D721Med (cell line): ENCODE measurements around the gene KHDC1L.

Source experiments
- DNase-seq: peaks from one replicate; pipeline ENCODE4 v3.0.0; 2011; ENCODE audit warnings: low spot score; ENCODE audit not compliant: insufficient read length
- FAIRE-seq: peaks from 2 replicates; lab custom pipeline; 2011; peaks lifted over from hg19 to GRCh38; lab: Jason Lieb, UNC
- TF ChIP-seq, protein P1 (sequence below): IDR thresholded peaks from 2 replicates; pipeline ENCODE4 v1.5.1; 2012; ENCODE audit warnings: mild to moderate bottlenecking, control low read depth; ENCODE audit not compliant: insufficient read depth; ENCODE audit errors: missing control alignments

Gene KHDC1L

DNA sequence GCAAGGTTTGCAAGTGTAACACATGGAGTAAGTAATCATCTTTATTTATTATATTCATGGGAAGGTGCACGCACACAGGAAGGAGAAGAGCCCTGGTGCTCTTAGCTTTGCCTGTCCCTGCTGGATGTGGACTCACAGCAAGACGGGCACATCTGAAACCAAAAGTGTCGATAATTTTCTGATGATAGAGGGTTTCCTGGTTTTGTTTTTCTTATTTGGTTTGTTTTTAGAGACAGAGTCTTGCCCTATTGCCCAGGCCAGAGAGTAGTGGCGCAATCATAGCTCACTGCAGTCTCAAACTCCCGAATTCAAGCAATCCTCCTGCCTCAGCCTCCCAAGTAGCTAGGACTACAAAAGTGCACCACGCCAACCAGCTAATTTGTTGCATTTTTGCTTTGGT lies 7.8 kb upstream of the KHDC1L start:
- DNase-seq, result no peak
- FAIRE-seq, result no peak
- TF ChIP-seq, protein P1, sequence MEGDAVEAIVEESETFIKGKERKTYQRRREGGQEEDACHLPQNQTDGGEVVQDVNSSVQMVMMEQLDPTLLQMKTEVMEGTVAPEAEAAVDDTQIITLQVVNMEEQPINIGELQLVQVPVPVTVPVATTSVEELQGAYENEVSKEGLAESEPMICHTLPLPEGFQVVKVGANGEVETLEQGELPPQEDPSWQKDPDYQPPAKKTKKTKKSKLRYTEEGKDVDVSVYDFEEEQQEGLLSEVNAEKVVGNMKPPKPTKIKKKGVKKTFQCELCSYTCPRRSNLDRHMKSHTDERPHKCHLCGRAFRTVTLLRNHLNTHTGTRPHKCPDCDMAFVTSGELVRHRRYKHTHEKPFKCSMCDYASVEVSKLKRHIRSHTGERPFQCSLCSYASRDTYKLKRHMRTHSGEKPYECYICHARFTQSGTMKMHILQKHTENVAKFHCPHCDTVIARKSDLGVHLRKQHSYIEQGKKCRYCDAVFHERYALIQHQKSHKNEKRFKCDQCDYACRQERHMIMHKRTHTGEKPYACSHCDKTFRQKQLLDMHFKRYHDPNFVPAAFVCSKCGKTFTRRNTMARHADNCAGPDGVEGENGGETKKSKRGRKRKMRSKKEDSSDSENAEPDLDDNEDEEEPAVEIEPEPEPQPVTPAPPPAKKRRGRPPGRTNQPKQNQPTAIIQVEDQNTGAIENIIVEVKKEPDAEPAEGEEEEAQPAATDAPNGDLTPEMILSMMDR, result no peak

DNA sequence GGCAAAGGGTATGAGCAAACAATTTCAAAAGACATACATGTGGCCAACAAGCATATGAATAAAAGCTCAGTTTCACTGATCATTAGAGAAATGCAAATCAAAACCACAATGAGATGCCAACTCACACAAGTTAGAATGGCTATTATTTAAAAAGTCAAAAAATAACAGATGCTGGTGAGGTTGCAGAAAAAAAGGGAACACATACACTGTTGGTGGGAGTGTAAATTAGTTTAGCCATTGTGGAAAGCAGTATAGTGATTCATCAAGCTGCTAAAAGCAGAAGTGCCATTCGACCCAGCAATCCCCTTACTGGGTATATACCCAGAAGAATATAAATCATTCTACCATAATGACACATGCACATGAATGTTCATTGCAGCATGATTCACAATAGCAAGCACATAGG lies 6.7 kb upstream of the KHDC1L start:
- TF ChIP-seq, protein P1, result no peak
- FAIRE-seq (no peak), DNase-seq (no peak)

- FAIRE-seq (no peak), DNase-seq (no peak)
- TF ChIP-seq, protein P1, result no peak
Measured at GRCh38 chr6:73227606-73228255, 2.4 kb upstream of the KHDC1L start.

DNA sequence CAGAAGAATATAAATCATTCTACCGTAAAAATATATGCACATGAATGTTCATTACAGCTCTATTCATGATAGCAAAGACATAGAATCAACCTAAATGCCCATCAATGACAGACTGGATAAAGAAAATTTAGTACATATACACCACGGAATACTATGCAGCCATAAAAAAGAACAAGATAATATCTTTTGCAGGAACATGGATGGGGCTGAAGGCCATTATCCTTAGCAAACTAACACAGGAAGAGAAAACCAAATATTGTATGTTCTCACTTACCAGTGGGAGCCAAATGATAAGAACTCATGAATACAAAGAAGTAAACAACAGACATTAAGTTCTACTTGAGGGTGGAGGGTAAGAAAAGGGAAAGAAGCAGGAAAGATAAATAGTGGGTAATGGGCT lies 8.4 kb downstream of the KHDC1L start:
- FAIRE-seq, result no peak
- DNase-seq, result no peak
- TF ChIP-seq, protein P1, result no peak

- FAIRE-seq, result no peak
- DNase-seq, result no peak
- TF ChIP-seq, protein P1, result no peak
Measured at GRCh38 chr6:73209117-73209516, 16.2 kb downstream of the KHDC1L start.

DNA sequence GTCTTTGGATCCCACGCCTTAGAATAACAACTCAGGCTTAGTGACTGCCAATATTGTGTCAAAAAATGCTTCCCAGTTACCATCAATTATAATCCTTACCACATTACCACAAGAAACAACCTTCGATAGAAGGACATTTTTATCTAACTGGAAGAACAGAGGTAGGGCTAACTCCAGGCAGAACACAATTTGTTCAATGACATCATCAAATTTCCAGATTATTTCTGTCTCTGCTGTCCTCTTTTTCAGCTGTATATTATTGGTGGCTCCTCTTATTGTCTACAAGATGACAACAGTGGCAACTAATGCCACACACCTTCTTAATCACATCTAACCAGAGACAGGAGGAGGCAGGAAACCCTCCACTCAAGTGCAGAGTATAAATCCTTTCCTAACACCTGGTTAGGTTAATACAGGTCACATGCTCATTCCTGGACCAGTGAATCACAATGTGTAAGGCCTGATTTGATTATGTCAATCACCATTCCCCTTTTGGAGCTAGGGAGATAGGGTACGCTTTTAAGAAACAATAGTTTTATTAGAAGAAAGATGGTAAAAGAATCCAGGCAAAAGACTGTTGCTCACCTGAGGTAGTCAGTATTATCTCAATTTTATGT lies 18.0 kb downstream of the KHDC1L start:
- TF ChIP-seq, protein P1, result no peak
- FAIRE-seq (no peak), DNase-seq (no peak)

- DNase-seq (no peak), FAIRE-seq (no peak)
- TF ChIP-seq, protein P1, result no peak
Measured at GRCh38 chr6:73204252-73204651, 21.0 kb downstream of the KHDC1L start.
